ENCODE measurements around the gene FSIP1.
"Not testable (repeated sequence)": the region's sequence is repeated elsewhere in the genome, so short reads cannot be mapped to it uniquely, and the experiment has no call there.

FSIP1 gene

DNA sequence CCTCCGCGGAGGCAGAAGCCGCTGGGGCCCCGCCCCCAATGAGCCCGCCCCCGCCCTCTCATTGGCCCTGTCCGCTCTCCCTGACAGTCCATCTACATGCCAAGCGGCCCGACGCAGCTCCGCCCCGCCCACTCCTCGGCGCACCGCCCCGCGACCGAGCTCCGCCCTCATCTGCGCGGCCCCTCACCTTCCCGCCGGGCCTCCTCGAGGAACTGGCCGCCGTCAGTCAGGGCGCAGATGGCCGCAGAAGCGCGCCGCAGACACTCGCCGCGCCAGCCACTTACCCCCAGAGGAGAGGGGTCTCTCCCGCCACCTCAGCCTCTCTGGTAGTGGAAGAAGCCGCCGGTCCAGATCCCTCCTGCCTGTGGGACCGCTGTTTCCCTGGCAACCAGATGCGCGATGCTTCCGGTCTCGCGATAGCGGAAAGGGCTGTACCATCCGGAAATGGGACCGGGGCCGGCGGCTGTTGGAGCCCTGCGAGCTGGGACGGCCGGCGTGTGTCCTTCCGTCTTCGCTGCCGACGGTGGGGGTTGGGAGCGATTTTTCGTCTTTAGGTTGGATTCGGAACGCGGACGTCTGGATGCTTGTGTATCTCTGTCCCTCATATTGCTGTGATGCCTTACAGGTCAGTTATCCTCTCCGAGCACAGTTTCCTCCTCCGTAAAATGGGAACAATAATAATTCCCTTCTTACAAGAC, at the start of gene FSIP1:
FSIP1 (minus strand) TSS at position 401 of the 698 bp plus-strand sequence. CDS start 6,317 bp downstream, outside the sequence.
- DNase-seq (ENCODE audit: low spot score), result peak; percentile 95

GRCh38 chr15:39830166-39830565, 47.5 kb upstream of the FSIP1 start:
- no peak for DNase-seq (ENCODE audit: low spot score)

- no peak for DNase-seq (ENCODE audit: low spot score)
Measured at GRCh38 chr15:39828374-39828931, 45.8 kb upstream of the FSIP1 start.

GRCh38 chr15:39826975-39827374, 44.3 kb upstream of the FSIP1 start:
- no peak for DNase-seq (ENCODE audit: low spot score)

- DNase-seq (ENCODE audit: low spot score), result no peak
Measured at GRCh38 chr15:39823634-39824033, 41.0 kb upstream of the FSIP1 start.

GRCh38 chr15:39820050-39820602, 37.5 kb upstream of the FSIP1 start:
- no peak for DNase-seq (ENCODE audit: low spot score)

DNA sequence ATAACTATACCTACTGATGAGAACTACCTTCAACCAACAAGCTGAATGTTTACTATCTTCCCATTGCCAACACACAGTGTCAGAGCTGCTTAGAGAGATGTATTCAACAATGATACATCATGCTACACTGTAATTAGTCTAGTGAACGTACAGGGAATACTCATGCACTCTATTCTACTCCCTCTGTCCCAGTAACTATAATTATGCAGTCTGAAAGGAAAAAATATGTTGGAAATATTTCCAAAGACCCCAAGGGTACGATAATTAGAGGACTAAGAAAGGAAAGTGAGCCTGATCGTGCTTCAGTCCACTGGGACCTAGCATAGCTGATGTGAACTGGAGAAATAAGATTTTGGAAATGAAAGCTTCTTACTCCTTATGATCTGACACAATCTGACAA, 36.9 kb upstream of the FSIP1 start:
- no peak for DNase-seq (ENCODE audit: low spot score)

GRCh38 chr15:39817892-39818291, 35.3 kb upstream of the FSIP1 start:
- DNase-seq (ENCODE audit: low spot score), result no peak

- DNase-seq (ENCODE audit: low spot score), result no peak
Measured at GRCh38 chr15:39814489-39814888, 31.8 kb upstream of the FSIP1 start.

DNA sequence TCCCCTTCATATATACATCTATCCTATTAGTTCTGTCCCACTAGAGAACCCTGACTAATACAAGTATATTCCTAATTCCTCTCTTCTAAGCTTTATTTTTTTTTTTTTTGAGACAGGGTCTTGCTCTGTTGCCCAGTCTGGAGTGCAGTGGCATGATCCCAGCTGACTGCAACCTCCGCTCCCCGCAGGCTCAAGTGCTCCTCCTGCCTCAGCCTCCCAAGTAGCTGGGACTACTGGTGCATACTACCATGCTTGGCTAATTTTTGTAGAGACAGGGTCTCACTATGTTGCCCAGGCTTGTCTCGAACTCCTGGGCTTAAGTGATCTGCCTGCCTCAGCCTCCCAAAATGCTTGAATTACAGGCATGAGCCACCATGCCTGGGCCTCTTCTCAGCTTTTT, 30.0 kb upstream of the FSIP1 start:
- DNase-seq (ENCODE audit: low spot score), result not testable (repeated sequence)

GRCh38 chr15:39808909-39809308, 26.3 kb upstream of the FSIP1 start:
- DNase-seq (ENCODE audit: low spot score), result no peak

DNA sequence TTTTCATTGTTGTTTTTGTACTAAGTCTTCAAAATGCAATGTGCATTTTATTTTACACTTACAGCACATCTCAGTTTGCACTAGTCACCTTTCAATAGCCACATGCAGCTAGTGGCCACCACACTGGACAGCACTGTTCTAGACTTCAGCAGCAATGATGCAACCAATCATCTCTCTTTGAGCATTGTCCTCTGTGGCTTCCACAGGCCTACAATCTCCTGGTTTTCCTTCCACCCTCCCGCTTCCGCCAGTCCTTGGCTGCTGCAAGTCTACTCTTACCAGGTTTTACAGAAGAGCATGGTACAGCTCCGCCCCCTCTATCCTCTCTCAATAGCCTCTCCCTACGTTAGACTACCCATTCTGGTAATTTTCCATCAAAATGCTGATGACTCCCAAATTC, 25.1 kb upstream of the FSIP1 start:
- DNase-seq (ENCODE audit: low spot score), result no peak

GRCh38 chr15:39804026-39804425, 21.4 kb upstream of the FSIP1 start:
- no peak for DNase-seq (ENCODE audit: low spot score)

- no peak for DNase-seq (ENCODE audit: low spot score)
Measured at GRCh38 chr15:39803016-39803415, 20.4 kb upstream of the FSIP1 start.

- DNase-seq (ENCODE audit: low spot score), result no peak
Measured at GRCh38 chr15:39801641-39802309, 19.1 kb upstream of the FSIP1 start.

DNA sequence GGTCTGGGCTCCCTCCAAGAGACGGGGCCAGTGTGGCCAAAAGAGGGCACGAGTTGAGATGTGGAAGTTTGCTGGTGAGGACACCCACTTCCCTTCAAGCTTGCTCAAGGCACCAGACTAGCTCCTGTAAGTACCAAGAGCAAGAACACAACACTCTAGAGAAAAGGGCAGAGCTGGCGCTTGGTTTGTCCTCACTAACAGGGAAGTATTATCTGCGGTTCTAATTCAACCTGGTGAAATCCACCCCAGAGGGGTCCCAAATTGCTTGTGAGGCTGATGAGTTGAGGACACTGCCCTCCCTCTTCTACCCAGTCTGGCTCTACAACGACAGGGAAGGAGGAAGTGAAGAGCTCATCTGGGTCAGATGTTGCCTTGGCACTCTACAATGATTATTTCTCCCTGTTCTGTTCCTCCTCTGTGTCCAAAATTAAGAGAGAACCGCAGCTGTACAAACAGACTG, 16.9 kb upstream of the FSIP1 start:
- no peak for DNase-seq (ENCODE audit: low spot score)

DNA sequence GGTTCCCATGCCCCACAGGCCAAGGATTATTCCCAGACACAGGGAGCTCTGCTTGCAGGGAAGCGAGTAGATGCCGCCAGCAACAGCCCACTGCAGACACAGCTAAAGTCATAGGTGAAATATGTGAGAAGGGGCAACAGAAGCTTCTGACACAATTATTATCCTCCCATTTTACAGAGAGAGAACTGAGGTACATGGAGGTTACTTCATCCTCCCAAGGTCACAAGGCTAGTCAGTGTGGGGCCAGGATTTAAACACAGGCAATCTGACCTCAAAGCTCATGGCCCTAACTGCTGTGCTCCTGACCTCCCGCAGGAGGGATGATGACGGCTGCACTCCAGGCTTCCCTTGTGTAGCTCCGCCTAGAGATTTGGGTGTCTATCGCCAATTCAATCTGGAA, 15.7 kb upstream of the FSIP1 start:
- DNase-seq (ENCODE audit: low spot score), result no peak

DNA sequence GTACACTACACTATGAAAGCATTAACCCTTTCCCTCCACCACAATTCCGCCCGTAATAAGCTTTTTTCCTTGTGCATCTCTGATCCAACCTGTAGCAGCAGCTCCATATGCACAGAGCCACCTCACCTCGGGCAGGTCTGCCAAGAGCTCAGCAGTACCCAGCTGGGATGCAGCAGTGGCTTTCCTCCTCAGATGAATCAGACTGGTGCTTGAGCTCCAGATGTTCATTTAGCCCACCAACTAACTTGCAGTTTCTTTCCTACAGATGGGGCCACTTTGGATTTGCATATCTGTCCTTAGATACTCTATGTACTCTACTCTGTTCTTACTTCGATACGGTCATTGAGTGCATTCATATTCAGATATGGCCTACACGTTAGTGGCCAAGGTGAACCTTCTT, 14.8 kb upstream of the FSIP1 start:
- DNase-seq (ENCODE audit: low spot score), result no peak

GRCh38 chr15:39796601-39797000, 14.0 kb upstream of the FSIP1 start:
- no peak for DNase-seq (ENCODE audit: low spot score)

DNA sequence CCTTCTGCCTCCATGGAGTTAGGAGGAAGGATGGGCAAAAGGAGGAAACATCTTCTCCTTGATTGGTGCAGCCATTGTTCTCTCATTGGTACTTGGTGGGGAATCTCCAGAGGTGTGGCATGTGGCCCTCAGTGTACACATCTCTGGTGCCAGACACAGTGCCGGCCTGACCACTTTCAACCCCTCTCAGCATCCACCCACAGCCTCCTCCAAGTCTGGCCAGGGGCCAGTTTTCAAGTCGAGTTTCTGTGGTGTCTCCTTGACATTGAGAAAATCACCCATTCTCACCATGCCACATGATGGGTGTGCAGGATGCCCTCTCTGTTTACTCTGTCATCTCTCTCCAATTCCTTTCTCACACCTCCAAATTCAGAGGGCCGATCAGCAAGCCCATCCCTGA, 12.8 kb upstream of the FSIP1 start:
- no peak for DNase-seq (ENCODE audit: low spot score)

- DNase-seq (ENCODE audit: low spot score), result no peak
Measured at GRCh38 chr15:39794954-39795353, 12.3 kb upstream of the FSIP1 start.

DNA sequence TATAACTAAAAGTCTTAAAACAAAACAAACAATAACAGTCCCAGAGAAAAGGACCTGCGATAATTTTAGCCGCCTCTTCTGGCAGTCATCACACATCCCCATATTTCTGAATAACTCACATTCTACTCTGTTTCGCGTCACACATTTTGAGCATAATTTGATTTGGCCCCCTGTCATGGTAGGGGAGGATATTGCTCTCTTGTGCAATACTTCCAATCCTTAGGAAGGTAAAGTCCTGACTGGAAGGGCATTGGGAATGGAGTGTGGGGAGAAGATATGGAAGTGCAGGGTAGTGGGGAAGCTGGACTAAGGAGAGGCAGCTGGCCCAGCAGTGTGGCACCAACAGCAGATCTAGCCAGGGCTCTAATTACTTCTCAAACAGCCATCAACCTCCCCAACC, 11.3 kb upstream of the FSIP1 start:
- DNase-seq (ENCODE audit: low spot score), result no peak

DNA sequence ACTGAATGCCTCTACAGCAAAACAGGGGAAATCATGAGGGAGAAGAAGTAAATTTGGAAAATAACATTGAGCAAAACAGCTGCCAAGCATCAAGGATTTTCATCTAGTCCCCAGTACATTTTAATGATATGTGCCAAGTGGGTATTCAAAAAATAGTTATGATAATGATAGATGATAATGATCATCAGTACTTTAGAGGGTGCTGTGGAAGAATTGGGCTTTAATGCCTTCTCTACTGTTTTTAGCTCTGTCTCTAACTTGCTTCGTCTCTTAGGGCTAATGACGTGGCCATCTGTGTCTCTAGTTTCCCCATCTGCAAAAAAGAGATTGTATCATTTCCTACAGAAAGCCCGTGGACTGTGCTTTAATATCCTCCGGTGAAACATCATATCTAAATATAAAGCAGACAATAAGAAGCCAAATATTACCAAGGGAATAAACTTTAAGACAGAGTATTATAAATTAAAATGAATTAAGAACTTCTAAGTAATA, 10.2 kb upstream of the FSIP1 start:
- DNase-seq (ENCODE audit: low spot score), result no peak
